ENCODE data around the gene COTL1.
A peak's percentile ranks its signal among the peaks of the same experiment; 100 is the strongest.

The COTL1 gene

DNA sequence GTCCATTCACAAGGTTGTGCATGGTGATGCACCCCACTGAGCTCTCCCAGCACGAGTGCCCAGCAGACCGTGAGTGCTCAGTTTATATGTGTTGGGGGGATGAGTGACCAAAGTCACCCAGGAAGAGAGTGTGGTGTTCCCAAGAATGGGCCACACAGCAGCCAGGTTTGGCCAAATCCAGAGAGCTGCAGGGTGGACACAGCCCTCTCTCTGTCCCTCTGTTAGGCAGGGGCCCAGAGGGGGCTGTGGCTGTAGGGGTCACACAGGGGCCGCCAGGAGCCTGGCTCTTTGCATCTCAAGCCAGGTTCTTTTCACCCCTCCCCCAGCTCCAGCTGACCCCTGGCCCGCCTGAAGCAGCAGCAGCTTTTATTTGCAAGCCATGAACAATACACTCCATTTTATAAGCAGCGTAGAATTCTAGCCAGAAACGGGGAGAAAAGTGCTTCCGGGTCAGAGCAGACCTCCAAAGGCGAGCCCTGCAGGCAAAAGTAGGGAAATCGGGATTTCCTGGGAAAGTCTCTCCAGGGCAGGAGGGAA lies 13.3 kb downstream of the COTL1 start:
- CTCF ChIA-PET, result interaction anchor here (0.8 kb wide), 1 partner anchor 10 kb away, joined by 3 read pairs; no protein-coding TSS in a partner anchor
- Mint-ChIP-seq H3K27ac (peak overlapping the region; percentile 97), H3K9me3 (peaks cover 3% of the 10 kb centered on the region), H3K4me1 (peaks cover 95% of the 10 kb centered on the region), H3K4me3 (no peak overlapping the region), H3K36me3 (peaks cover 74% of the 10 kb centered on the region), H3K27me3 (no peaks in the 10 kb centered on the region)
- DNase-seq, result no peak

DNA sequence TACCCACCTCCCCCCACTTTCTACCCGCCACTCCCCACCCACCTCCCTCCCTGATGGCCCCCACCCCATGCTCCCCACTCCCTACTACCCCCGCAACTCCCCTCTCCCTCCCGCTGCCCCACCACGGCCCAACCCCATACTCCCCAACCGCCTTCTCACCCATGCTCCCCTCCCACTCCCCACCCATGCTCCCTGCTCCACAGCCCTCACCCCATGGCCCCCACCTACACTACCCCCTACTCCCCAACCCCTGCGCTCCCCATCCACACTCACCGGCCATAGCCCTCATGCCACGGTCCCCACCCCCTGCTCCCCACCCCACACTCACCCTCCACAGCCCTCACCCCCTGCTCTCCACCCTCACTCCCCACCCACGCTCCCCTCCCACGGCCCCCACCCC lies 13.9 kb downstream of the COTL1 start:
- H3K36me3 Mint-ChIP-seq, result peaks cover 70% of the 10 kb centered on the region
- H3K4me3 Mint-ChIP-seq, result no peak overlapping the region
- H3K9me3 Mint-ChIP-seq, result peaks cover 3% of the 10 kb centered on the region
- H3K4me1 Mint-ChIP-seq, result peaks cover 95% of the 10 kb centered on the region
- CTCF ChIA-PET, result interaction anchor here (0.8 kb wide), 1 partner anchor 10 kb away, joined by 3 read pairs; no protein-coding TSS in a partner anchor
- no peaks in the 10 kb centered on the region for H3K27me3 Mint-ChIP-seq
- no peak for DNase-seq
- no peak overlapping the region for H3K27ac Mint-ChIP-seq

DNA sequence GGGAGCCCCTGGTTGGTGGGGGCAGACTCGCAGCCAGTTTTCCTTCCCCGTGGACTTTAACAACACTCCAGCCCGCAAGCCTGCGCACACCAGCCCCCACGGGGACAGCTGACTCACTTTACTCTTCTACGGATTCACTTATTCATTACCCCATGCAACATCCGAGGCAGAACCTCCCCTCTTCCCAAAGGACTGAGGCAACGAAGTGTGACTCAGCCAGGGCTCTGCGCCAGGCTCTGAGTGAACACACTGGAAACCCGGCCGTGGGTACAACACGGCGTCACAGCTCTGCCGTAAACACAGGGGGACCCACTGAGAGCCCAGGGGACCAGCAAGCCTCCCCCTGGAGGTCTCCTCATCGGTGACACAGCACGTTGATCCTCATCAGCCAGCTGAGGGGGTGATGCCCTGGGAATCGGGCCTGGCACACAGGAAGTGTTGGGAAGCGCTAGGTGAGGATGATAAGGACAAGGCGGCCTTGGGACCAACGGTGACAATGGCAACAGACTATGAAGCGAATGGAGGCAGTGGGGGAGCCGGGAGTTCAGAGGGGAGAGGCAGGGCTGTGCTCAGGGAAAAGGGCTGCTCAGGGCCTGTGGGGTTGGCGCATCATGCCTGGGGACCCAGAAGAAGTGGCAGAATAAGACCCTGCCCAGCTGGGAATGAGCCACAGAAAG lies 14.6 kb downstream of the COTL1 start:
- peak overlapping the region; percentile 26 for H3K4me3 Mint-ChIP-seq
- H3K36me3 Mint-ChIP-seq, result peaks cover 65% of the 10 kb centered on the region
- peaks cover 3% of the 10 kb centered on the region for H3K9me3 Mint-ChIP-seq
- H3K4me1 Mint-ChIP-seq, result peaks cover 93% of the 10 kb centered on the region
- CTCF ChIA-PET, result interaction anchor here (0.8 to 1.2 kb wide), 2 partner anchors 84 to 92 kb away, joined by 3 read pairs; no protein-coding TSS in a partner anchor
- H3K27ac Mint-ChIP-seq, result peak overlapping the region; percentile 82
- DNase-seq, result no peak
- H3K27me3 Mint-ChIP-seq, result no peaks in the 10 kb centered on the region

DNA sequence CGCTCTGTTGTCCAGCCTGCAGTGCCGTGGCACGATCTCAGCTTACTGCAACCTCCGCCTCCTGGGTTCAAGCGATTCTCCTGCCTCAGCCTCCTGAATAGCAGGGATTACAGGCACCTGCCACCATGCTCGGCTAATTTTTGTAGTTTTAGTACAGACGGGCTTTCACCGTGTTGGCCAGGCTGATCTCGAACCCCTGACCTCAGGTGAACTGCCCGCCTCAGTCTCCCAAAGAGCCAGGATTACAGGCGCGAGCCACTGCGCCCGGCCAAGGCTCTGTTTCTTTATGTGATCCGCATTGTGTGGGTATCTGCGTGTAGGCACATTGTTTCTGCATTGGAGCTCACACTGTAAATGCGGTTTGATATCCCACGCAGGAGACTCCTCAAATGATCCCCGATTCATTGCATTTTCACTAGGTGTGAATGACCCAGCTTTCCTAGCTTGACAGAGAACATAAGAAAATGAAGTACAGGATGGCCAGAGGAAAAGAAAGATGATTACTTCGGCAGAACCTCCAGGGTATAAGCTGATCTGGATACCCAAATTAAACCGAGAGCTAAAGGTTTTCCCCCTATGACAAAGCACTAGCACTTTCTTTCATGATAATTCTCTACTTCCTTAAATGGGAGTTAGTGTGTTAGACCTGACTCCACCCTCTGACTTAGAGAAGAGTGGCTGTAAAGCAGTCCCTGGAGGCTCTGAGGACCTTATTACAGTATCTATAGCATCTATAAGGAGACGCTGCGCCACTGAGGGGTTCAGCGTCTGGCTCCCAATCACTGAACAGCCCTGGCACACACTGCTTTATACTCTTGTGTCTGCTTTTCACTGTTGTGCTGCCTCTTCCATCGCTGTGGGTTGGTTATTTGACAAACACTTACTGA lies 17.3 kb downstream of the COTL1 start:
- Mint-ChIP-seq H3K4me1 (peaks cover 93% of the 10 kb centered on the region), H3K36me3 (peaks cover 64% of the 10 kb centered on the region), H3K27ac (peak overlapping the region; percentile 97), H3K27me3 (no peaks in the 10 kb centered on the region), H3K9me3 (peaks cover 3% of the 10 kb centered on the region), H3K4me3 (peak overlapping the region; percentile 72)
- CTCF ChIA-PET, result interaction anchor here (0.8 to 4.9 kb wide), 6 partner anchors 21 to 138 kb away, joined by 3 to 17 read pairs (median 6); no protein-coding TSS in a partner anchor
- peak; percentile 51 for DNase-seq

DNA sequence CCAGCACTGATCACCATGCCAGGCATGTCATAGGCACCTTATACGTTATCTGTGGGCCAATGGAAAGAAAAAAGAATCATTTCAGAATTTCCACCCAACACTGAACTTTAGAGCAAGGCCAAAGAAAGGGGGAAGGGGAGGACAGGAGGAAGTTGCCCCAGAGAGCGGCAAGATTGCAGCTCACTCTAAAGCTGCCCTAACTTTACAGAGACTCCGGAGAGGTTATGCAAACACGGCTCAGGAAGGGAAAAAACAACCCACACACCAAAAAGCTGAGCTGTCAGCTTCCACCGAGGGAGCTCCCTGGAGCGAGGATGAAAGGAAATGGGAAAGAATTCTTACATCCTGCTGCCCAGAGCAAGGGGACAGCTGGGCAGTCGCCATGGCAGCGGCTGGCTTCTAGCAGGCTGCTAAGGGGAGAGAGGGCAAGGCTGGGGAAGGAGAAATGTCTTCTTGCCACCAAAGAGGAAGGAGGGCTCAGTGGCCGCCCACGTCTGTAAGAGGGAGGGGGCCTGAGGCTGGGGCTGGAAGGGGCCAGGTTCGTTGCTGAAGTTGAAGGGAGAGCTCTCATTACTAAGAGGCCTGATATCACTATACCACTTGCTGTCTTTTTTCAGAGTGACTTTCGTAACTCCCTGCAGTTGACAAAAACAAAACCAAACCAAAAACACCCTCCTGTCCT lies 18.2 kb downstream of the COTL1 start:
- peak; percentile 66 for DNase-seq
- no peaks in the 10 kb centered on the region for H3K27me3 Mint-ChIP-seq
- CTCF ChIA-PET, result interaction anchor here (0.9 to 4.9 kb wide), 9 partner anchors 9 to 93 kb away, joined by 3 to 17 read pairs (median 4); no protein-coding TSS in a partner anchor
- peak overlapping the region; percentile 97 for H3K27ac Mint-ChIP-seq
- H3K9me3 Mint-ChIP-seq, result no peaks in the 10 kb centered on the region
- H3K4me1 Mint-ChIP-seq, result peaks cover 93% of the 10 kb centered on the region
- peaks cover 65% of the 10 kb centered on the region for H3K36me3 Mint-ChIP-seq
- peak overlapping the region; percentile 72 for H3K4me3 Mint-ChIP-seq

DNA sequence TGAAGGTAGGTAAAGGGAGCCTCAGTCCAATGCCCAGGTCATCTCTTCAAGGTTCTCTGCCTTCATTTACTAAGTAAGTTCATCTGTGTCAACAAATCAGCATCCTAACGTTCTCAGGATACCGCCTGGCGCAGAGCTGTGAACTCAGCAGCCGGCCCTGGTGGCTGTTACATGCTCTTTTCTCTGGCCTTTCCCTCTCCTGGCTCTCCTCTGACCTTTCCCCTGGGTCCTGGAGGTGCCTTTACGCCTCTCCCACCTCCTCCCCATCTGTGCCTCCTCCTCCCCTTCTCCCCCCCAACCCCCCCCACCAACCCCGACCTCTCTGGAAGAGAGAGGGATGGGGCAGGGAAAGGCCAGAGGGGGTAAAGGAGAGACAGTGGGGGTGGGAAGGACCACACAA lies 19.5 kb downstream of the COTL1 start:
- Mint-ChIP-seq H3K27ac (peak overlapping the region; percentile 89), H3K27me3 (no peaks in the 10 kb centered on the region), H3K4me1 (peaks cover 96% of the 10 kb centered on the region), H3K9me3 (no peaks in the 10 kb centered on the region), H3K4me3 (peak overlapping the region; percentile 57), H3K36me3 (peaks cover 69% of the 10 kb centered on the region)
- CTCF ChIA-PET, result interaction anchor here (0.8 to 4.9 kb wide), 6 partner anchors 8 to 93 kb away, joined by 3 to 17 read pairs (median 4); no protein-coding TSS in a partner anchor
- DNase-seq, result no peak

DNA sequence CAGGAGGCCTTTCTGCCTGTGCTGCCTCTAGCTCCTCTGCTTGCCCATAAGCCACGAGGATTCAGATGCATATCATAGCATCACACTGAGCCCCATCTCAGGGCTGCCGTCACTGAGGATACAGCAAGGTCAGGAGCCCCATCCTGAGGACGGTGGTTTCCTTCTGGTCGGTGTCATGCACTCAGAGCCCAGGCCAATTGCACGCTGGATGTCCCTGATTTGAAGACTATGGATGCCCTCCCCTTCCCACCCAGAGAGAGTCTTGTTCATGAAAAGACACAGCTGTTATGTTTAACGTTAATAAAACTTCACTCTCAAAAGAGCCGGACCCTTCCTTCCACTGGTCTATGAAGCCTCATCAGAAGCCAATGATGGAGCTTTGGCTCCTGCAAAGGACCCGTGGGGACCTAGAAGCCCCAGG lies 19.9 kb downstream of the COTL1 start:
- H3K4me1 Mint-ChIP-seq, result peaks cover 96% of the 10 kb centered on the region
- H3K9me3 Mint-ChIP-seq, result no peaks in the 10 kb centered on the region
- no peaks in the 10 kb centered on the region for H3K27me3 Mint-ChIP-seq
- CTCF ChIA-PET, result interaction anchor here (0.8 to 4.9 kb wide), 7 partner anchors 9 to 125 kb away, joined by 3 to 17 read pairs (median 4); no protein-coding TSS in a partner anchor
- peak overlapping the region; percentile 57 for H3K4me3 Mint-ChIP-seq
- H3K27ac Mint-ChIP-seq, result peak overlapping the region; percentile 89
- H3K36me3 Mint-ChIP-seq, result peaks cover 68% of the 10 kb centered on the region
- DNase-seq, result peak; percentile 53

DNA sequence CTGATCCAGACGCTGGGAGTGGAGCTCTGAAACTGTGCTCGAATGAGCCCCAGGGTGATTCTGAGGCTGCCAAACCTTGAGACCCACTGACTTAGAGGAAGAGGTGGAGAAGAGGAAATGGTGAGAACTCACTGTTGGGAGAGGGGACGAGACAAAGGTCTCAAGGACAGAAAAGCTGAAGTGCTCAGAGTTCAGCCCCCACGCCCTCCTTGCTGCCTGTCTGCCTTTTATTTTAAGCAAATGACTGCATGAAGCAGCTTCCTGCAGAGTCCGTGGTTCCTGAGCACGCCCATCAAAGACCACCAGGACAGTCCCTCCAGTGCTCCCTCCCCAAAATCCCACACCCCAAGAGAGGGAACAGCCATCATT lies 20.4 kb downstream of the COTL1 start:
- CTCF ChIA-PET, result interaction anchor here (1.1 to 4.9 kb wide), 5 partner anchors 9 to 126 kb away, joined by 3 to 17 read pairs (median 5); no protein-coding TSS in a partner anchor
- Mint-ChIP-seq H3K27ac (peak overlapping the region; percentile 89), H3K36me3 (peaks cover 72% of the 10 kb centered on the region), H3K4me3 (peak overlapping the region; percentile 57), H3K4me1 (peaks cover 96% of the 10 kb centered on the region), H3K9me3 (no peaks in the 10 kb centered on the region), H3K27me3 (no peaks in the 10 kb centered on the region)
- DNase-seq, result peak; percentile 34

DNA sequence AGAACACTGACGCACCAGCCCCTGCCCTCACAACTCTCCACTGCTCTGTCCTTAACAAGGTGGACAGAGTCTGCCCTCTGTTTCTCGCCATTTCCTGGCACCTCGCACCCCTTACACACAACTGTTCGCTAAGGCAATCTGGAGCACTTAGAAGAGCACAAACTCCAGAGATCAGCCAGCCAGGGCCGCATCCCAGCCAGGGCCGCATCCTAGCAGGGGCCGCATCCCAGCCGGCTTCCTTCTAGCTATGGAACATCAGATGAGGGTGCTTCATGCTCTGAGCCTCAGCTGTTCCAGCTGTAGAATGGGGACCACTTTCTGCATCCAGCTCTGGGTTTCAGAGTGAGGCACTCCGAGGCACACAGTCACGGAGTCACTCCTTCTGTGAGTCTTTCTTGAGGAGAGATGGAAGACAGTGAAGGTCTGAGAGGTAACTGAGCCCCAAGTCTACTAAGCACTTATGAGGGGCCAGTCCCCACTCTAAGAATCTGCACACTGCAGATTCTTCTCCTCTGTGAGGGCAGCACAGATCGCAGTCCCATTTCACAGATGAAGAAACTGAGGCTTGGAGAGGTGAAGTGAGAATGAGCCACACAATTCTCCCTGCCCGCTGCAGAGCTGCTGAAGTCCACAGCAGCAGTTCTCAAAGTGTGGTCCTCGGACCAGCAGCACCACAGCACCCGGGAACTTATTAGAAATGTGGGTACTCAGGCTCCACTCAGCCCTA lies 20.9 kb downstream of the COTL1 start:
- Mint-ChIP-seq H3K4me1 (peaks cover 96% of the 10 kb centered on the region), H3K9me3 (no peaks in the 10 kb centered on the region), H3K4me3 (peak overlapping the region; percentile 57), H3K36me3 (peaks cover 74% of the 10 kb centered on the region), H3K27ac (peak overlapping the region; percentile 89), H3K27me3 (no peaks in the 10 kb centered on the region)
- CTCF ChIA-PET, result interaction anchor here (1.1 to 1.9 kb wide), 4 partner anchors 10 to 126 kb away, joined by 3 to 8 read pairs (median 4); no protein-coding TSS in a partner anchor
- no peak for DNase-seq

DNA sequence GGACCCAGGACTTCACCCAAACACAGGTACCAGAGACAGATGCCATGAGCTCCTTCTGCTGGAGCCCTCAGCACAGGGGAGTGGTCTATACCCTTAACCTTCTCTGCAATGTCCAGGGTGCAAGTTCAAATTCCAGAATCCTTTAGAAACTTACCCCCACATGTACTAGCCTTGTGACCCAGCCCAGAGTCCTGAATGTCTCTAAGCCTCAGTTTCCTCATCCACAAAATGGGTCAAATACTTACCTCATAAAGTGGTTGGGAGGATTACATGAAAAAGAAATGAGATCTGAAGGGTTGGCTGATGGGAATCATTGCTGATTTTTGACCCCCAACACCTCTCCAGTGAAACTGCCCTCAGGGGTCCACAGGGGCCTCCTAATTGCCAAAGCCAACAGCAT lies 21.7 kb downstream of the COTL1 start:
- H3K4me1 Mint-ChIP-seq, result peaks cover 91% of the 10 kb centered on the region
- H3K4me3 Mint-ChIP-seq, result no peak overlapping the region
- peak overlapping the region; percentile 89 for H3K27ac Mint-ChIP-seq
- no peaks in the 10 kb centered on the region for H3K9me3 Mint-ChIP-seq
- H3K36me3 Mint-ChIP-seq, result peaks cover 72% of the 10 kb centered on the region
- CTCF ChIA-PET, result no interaction called here
- DNase-seq, result no peak
- no peaks in the 10 kb centered on the region for H3K27me3 Mint-ChIP-seq

DNA sequence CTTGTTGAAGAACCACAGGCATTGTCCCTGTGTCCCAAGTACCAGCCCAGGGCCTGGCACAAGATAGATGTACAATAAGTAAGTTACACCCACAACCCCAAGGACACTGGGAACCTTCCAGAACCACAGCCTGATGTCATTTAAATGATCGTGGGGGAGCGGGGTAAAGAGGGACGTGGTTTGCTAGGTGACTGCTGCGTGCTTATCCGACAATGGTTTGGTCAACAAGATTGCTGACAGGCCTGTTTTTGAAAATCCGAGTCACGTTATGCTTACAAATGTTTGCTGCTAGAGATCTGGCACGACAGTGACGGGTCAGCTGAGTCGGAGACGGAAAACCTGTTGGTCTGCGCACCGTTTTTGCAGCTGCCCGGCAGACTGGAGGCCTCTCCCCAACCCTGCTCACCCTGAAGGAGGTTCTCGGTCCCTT lies 22.8 kb downstream of the COTL1 start:
- DNase-seq, result no peak
- Mint-ChIP-seq H3K4me1 (peaks cover 84% of the 10 kb centered on the region), H3K4me3 (peak overlapping the region; percentile 72), H3K27me3 (no peaks in the 10 kb centered on the region), H3K27ac (peak overlapping the region; percentile 90), H3K36me3 (peaks cover 71% of the 10 kb centered on the region), H3K9me3 (no peaks in the 10 kb centered on the region)
- CTCF ChIA-PET, result no interaction called here

DNA sequence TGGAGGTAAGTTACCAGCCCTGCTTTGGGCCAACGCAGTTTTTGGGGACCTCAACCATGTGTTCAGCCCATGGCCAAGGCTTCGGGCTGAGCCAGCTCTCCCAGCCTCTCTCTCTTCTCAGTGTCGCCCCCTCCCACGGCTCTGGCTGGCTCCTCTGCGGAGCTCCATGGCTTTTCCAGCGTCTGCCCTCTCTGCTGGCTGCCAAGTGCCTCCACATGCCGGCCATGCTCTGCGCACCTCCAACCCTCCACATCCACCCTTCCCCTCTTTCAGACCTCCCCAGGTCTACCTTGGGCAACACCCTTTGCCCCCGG lies 23.2 kb downstream of the COTL1 start:
- no peaks in the 10 kb centered on the region for H3K9me3 Mint-ChIP-seq
- H3K27ac Mint-ChIP-seq, result peak overlapping the region; percentile 90
- H3K27me3 Mint-ChIP-seq, result no peaks in the 10 kb centered on the region
- CTCF ChIA-PET, result interaction anchor here (0.8 to 1.0 kb wide), 3 partner anchors 9 to 88 kb away, joined by 3 to 5 read pairs (median 4); no protein-coding TSS in a partner anchor
- DNase-seq, result no peak
- H3K4me1 Mint-ChIP-seq, result peaks cover 80% of the 10 kb centered on the region
- H3K4me3 Mint-ChIP-seq, result peak overlapping the region; percentile 72
- peaks cover 69% of the 10 kb centered on the region for H3K36me3 Mint-ChIP-seq
